GM21528 (cell line): ENCODE data around the gene FHL5.
"Not testable (repeated sequence)": the region's sequence is repeated elsewhere in the genome, so short reads cannot be mapped to it uniquely, and the experiment has no call there.

Experiments
- ATAC-seq: cut with Tn5 transposase; IDR thresholded peaks from one replicate; pipeline ENCODE4 v1.9.1; 2021; ENCODE audit warnings: mild to moderate bottlenecking, moderate library complexity; ENCODE audit not compliant: unreplicated experiment, low FRiP score

The FHL5 gene

DNA sequence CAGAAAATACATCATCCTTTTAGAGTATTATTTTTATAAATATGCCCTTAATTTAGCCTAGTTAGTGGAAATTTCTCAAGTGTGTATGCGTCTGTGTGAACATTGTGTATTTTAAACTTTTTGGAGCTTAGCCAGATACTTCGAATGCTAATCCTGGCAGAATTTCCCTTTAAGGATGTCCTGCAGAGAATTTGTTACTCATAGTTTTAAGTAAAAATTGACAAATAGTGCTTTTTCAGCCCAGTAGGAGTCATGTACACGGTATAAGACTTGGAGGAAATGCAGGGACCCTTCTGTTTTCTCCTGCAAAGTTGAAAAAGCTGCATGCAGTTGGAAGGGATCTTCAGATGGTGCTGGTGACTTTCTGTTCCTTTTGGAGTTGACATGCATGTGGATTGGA is at the start of gene FHL5:
TSS of gene FHL5 (plus strand) at position 243 of the 400 bp plus-strand sequence. CDS start 40,486 bp downstream, outside the sequence.
- no peak for ATAC-seq

DNA sequence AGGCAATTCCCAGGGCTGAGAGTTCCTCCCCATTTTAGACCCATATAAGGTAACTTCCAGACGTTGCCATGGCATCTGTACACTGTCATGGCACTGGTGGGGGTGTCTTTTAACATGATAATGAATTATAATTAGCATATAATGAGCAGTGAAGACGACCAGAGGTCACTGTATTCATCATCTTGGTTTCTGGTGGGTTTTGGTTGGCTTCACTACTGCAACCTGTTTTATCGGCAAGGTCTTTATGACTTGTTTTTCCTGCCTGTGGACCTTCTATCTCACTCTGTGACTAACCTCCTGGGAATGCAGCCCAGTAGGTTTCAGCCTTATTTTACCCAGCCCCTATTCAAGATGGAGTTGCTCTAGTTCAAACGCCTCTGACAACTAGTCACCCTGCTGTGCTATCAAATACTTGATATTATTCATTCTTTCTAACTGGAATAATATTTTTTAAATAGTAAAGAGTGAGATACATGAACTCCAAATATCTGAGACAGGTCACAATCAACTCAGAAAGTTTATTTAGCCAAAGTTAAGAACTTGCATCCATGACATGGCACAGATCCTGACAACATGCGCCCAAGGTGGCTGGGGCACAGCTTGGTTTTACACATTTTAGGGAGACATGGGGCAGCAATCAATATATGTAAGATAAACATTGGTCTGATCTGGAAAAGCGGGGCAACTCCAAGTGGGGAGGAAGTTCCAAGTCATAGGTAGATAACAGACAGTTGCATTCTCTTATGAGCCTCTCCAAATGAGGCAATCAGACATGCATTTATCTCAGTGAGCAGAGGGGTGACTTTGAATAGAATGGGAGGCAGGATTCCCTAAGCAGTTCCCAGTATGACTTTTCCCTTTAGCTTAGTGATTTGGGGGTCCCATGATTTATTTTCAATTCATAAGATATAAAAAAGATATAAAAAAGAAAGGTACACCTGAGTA is 42.5 kb upstream of the FHL5 start:
- no peak for ATAC-seq

DNA sequence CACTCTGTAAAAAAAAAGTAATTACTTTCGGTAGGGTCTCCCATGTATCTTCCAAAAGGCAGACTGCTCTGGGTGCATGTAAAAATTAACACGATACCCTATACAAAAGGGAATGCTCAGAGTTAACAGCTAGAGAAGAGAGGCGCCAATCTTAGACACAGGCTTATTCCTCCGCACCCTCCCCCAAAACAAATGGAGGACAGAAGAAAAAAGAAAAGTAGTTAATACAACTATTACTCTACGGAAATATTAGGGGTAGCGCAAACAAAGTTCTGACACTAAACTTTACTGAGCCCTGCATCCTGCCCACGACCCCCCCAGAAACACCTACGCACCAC is 41.7 kb upstream of the FHL5 start:
- peak; percentile 36 for ATAC-seq

GRCh38 chr6:96521644-96522464 is 41.1 kb upstream of the FHL5 start, which contains the start of gene UFL1:
Gene UFL1, plus strand, starts transcription at chr6:96521806. Its CDS starts 68 bp downstream, at chr6:96521874.
- ATAC-seq, result peak; percentile 98

- ATAC-seq, result peak; percentile 29
Measured at GRCh38 chr6:96522465-96523009, 40.4 kb upstream of the FHL5 start.

DNA sequence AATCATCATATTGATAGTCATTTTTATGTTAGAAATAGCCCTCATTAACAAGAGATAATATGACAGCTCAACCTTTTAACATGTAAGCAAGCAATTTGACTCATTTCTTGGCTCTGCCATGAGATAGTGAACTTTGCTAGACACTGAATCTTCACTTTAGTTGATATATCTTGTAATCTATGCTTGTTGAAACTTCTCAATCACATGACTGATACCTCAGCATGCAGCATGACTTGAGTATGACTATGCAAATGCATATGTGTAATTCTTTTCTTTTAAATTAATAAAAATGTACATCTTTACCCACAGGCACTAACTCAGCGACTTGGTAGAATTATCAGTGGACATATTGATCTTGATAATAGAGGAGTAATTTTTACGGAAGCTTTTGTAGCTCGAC is 34.7 kb upstream of the FHL5 start:
- ATAC-seq, result no peak

DNA sequence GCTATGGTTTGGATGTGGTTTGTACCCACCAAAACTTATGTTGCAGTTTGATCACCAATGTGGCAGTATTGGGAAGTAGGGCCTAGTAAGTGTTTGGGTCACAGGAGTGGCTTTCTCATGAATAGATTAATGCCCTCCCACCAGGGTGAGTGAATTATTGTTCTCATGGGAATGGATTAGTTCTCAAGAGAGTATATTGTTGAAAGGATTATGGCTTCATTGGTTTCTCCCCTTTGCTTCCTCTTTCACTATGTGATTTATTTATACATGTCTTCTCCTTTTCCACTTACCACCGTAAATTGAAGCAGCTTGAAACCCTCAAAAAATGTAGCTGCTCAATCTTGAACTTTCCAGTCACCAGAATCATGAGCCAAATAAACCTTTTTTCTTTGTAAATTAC is 30.5 kb upstream of the FHL5 start:
- no peak for ATAC-seq

DNA sequence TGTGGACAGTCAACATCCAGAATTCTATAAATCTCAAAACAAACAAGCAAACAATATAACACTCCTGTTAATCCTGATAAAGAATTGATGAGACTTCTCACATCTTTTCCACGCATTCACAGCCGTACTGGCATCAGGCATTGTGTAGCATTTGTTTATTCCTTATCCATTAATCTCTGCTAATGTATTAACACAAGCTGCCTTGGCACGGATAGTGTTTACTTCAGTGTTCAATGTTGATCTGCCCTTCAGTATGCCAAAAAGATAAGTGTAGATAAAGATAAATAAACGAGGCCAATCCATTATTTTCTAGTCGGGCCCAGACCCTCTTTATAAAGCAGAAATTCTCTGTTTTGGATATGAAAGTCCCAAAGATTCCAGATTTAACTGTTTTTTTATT is 25.2 kb upstream of the FHL5 start:
- no peak for ATAC-seq

- peak; percentile 61 for ATAC-seq
Measured at GRCh38 chr6:96542702-96543101, 20.2 kb upstream of the FHL5 start.

DNA sequence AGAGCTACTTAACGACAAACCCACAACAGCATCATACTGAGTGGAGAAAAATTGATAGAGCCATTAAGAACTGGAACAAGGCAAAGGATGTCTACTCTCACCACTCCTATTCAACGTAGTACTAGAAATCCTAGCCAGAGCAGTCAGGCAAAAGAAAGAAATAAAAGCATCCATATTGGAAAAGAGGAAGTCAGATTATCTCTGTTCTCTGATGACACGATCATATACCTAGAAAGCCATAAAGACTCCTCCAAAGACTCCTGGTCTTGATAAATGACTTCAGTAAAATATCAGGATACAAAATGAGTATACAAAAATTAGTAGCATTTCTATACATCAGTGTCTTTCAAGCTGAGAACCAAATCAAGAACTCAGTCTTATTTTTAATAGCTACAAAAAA is 17.0 kb upstream of the FHL5 start:
- no peak for ATAC-seq

DNA sequence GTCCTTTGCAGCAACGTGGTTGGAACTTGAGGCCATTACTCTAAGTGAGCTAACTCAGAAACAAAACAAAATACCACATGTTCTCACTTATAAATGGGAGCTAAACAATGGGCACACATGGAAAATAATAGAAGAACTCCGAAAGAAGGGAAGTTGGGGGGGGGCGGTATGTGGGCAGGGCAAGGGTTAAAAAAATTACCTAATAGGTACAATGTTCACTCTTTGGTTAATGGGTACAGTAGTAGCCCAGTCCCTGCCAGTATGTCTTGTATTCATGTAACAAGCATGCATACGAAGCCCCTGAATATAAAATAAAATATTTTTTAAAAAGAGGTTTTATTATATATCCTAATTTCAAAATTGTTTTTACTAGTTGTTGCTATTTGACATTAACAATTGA is 15.3 kb upstream of the FHL5 start:
- ATAC-seq, result no peak

GRCh38 chr6:96554558-96554957 is 8.4 kb upstream of the FHL5 start:
- no peak for ATAC-seq

DNA sequence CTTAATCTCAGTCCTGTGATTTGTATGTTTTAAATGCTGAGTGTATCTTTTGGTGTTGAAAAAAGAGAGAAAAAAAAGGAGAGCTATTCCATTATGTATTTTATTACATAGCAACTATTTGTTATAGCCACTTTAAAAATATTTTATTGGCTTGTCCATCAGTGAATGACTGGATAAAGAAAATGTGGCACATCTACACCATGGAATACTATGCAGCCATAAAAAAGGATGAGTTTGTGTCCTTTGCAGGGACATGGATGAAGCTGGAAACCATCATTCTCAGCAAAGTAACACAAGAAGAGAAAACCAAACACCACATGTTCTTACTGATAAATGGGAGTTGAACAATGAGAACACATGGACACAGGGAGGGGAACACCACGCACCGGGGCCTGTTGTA is 3.2 kb upstream of the FHL5 start:
- not testable (repeated sequence) for ATAC-seq

DNA sequence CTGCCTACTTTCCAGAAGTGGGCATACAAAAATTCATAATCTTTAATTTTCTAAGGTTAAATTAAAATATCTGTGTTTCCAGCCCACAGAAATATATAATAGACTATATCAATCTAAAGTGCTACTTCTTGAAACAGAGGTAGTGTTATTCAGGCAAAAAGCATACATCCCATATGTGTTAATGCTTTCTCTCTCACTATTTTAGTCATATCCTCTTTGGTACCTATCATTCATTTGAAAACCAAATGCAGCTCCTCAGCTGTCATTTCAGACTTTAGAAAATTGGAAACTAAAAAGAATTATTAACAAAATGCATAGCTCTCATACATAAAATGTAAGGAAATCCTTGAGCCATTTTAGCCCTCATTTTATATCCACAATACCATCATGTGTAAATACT is 925 bp downstream of the FHL5 start:
- ATAC-seq, result peak; percentile 66

DNA sequence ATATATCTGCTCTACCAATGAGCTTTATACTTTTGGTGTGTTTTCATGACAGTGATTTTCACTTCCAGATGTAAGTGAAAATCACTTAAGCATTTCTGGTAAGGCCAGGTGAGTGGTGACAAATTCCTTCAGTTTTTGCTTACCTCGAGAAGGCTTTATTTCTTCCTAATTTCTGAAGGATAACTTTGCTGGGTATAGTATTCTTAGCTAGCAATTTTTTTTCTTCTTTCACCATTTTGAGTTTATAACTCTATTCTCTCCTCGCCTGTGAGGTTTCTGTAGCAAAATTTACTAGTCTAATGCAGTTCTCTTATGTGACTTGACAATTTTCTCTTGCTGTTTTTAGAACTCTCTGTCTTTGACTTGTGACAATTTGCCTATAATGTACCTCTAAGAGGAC is 7.1 kb downstream of the FHL5 start:
- ATAC-seq, result no peak

- ATAC-seq, result no peak
Measured at GRCh38 chr6:96571551-96571950, 8.6 kb downstream of the FHL5 start.

DNA sequence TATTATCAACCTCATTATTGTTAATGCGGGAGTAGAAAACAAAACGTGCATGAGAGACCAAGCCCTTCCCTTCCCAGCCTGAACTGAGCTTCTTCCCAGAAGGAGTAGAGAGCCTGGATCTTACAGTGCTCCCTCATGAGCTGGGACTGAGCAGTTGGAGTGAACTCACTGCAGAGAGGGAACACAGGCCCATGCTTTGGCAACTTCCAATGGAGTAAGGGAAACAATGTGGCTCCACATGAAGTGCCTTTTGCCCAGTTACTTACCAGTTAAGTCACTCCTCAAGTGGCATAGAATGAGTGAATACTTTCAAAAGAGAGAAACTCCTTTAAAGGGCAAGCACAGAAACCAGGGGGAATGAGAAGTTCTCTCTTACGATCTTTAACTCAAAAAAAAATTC is 12.4 kb downstream of the FHL5 start:
- ATAC-seq, result no peak

- no peak for ATAC-seq
Measured at GRCh38 chr6:96576221-96576620, 13.3 kb downstream of the FHL5 start.

DNA sequence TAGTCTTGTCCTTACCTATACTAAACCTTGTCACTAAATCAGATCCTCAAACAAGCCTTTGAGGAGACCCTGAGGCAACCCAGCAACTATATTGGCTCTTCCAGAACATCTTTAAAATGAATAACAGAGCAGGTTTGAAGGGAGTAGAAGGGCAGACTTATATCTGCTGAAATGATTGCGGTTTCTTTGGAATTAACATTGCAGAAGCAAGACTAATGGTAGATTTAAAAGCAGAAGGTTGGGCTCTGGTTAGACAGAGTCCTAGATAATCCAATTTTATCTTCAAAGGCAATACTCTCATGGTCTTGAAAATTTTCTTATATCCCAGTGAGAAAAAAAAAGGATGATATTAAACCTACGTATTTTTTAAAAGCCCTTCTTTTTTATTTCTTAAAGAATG is 19.1 kb downstream of the FHL5 start:
- ATAC-seq, result no peak

- no peak for ATAC-seq
Measured at GRCh38 chr6:96582436-96582835, 19.5 kb downstream of the FHL5 start.

DNA sequence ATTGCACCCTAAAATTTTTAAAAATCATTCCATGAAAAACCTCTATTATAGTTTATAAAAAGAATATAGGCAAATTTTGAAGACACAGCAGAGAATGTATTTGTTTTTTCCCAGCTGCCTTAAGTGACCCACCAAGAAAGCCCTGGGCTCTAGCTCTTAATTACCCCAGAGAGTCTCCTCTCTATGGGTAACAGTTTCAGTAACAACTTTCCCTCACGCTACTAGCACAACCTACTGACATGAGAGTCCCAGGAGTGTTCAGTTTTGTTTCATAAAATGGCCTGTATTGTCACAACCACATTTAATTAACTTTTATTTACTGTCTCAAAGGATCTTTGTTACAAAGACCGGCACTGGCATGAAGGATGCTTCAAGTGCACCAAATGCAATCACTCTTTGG is 41.5 kb downstream of the FHL5 start:
- no peak for ATAC-seq
